D341Med (cell line): ENCODE measurements around the gene ACER1.
"Not testable (repeated sequence)": the region's sequence is repeated elsewhere in the genome, so short reads cannot be mapped to it uniquely, and the experiment has no call there.

ENCODE experiments used
- DNase-seq: peaks from one replicate; pipeline ENCODE4 v3.0.0; 2012; ENCODE audit warnings: low spot score

Gene ACER1, protein sequence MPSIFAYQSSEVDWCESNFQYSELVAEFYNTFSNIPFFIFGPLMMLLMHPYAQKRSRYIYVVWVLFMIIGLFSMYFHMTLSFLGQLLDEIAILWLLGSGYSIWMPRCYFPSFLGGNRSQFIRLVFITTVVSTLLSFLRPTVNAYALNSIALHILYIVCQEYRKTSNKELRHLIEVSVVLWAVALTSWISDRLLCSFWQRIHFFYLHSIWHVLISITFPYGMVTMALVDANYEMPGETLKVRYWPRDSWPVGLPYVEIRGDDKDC

DNA sequence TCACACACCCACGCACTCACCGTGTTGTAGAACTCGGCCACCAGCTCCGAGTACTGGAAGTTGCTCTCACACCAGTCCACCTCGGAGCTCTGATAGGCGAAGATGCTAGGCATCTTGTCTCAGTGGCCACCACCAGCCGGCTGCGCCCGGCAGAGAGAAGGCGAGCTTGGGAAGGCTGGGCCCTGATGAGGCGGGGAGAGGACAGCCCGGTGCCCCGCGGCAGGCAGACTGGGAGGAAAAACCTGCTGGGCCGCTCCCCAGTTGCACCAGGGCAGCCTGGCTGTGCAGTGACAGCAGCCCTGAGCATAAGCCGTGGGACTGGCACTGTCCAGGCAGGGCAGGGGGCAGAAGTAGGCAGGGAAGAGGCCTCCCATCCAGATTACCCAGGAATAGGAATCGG, at the start of gene ACER1:
ACER1 (minus strand) TSS at position 174 of the 400 bp plus-strand sequence; CDS start at position 113, 61 bp downstream.
- no peak for DNase-seq

DNA sequence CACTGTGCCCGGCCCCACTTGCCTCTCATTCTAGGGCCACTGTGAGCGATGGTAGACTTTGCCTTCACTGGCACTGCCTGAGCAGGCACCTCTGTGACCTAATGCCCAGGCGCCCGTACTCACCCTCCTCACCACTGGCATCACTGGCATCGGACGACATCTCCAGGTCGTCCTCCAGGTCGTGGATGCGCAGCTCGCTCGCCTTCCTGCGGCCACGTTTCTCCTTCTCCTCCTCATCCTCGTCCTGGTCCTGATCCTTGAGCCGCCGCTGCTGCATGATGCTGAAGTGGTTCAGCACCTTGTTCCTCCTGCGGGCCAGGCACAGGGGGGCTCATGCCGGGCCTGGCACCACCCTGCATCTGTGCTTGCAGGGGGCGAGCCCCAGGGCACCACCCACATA, 49.8 kb upstream of the ACER1 start:
- DNase-seq, result peak; percentile 16

DNA sequence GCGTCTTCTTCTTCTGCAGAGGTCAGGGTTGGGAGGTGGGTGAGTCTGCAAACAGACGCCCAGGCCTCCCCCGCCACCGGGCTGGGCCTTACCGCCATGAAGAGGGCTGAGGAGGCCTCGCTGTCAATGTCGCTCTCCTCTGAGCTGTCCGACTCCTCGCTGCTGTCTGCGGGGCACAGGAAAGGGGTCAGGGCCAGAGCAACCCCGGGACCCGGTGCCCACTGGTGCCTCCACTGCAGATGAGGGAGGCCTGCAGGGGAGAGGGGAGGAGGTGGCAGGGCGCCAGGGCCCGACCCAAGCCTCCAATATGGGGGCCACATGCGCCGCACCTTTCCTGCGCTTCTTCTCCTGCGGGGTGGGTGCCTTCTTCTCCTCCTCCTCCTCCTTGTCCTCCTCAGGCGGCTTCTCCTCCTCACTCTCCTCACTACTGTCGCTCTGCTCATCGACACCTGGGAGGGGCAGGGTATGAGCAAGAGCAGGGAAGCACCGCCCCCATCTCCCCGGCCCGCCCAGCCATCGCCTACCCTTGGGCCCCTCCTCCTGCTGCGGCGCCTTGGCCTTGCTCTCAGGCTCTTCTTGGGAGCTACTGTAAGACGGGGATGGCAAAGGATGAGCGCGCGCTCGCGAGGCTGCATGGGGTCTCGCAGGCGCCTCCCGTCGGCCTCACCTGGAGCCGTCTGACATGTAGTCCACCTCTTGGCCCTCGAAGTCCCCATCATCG, 47.8 kb upstream of the ACER1 start:
- DNase-seq, result no peak

DNA sequence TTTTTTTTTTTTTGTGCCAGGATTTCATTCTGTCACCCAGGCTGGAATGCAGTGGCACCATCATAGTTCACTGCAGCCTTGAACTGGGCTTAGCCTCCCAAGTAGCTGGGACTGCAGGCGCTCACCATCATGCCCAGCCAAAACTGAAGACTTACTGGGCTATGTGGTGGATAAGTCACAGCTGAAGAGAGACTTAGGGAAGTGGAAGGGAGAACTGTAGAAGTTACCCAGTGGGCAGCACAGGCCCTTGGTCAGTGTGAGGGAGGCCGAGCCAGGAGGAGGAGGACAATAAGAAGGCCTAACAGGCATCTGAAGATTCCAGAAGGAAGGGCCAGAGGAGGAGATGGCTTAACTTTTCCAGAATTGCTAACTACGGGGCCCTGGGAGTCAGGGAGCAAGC, 46.3 kb upstream of the ACER1 start:
- no peak for DNase-seq

DNA sequence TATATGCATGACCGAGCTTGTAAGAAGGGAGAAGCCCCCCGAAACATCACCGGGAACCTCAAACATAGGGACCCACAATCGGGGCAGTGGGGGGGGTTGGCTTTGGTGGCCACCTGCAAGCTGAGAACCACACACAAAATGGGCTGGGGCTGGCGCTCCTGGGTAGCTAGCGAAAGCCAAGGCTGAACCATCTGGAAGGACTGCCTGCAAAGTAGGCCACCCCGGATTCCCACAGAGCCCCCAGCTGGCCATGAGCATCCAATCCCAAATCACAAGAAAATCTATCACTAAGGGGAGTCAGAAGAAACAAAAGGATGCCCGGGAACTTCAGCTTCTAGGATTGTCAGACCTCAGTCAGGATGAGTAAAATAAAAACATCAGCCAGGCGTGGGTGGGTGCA, 45.1 kb upstream of the ACER1 start:
- peak; percentile 22 for DNase-seq

DNA sequence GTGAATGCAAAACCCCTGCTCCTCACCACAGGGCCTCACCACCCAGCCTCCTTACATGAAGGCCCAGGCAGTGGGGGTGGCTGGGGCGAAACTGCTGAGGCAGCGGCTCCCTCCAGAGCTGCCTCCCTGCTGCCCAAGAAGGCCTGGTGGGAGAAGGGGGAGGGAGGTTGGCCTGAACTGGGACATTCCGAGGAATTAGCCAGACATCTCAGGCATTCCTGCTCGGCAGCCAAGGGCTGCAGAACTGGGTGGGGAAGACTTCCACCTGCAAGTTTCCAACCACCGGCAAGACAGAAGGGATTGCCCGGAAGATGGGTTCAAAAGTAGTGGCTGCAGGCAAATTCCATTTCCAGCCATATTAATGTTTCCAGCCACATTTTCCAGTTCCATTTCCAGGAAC, 44.6 kb upstream of the ACER1 start:
- DNase-seq, result no peak

DNA sequence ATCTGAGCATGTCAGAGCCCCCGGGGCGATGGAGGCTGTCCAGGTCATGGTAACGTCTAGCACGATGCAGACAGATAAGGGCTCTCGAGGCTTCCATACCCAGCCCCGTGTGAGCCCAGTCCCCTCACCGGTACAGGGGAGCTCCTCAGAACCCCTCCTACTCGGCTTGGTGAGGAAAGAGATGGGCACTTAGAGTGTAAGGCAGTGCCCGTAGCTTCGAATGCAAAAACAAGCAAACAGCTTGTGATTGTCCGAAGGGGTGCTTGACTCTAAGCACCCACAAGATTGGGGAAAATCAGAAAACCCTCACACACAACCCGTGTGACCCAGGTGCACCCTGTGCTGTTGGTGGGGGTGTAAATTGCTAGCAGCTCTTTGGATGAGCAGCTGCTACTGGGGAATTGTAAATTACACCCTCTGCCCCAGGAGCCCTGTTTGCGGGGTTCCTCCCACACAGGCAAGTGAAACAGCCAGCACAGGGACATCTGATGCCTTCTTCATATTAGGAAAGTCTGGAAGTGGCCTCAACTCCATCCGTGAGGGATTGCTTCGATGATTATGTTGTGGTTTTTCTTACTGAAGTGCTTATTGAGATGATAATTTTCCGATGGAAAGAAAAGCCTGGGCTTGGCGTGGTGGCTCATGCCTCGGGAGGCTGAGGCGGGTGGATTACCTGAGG, 43.2 kb upstream of the ACER1 start:
- no peak for DNase-seq

DNA sequence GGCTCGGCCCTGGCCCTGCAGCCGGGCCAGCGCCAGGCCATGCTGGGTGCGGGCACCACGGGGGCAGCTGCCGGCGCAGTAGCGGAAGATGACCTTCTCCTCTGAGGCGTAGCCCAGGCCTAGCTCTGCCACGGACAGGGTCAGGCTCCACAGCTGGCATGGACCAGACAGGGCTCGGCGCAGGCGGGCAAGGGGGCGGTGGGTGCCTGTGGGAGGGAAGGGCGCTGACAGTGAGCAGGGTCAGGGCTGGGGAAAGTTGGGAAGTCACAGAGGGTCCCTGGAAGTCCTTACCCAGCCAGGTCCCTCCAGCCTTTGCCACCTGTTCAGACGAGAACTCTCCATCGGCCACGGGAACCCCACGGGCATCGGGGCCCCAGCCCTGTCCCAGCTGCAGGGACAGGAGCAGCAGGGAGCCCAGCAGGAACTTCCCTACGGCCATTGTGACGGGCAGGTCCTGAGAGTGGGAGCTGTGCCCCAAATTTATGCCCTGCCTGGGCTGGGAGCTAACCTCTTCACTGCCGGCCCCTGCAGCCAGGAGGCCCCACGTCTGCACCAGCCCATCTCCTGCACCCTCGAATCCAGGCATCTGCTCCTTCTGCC, 42.1 kb upstream of the ACER1 start, which contains the start of gene PSPN:
PSPN (minus strand) TSS at position 523 of the 600 bp plus-strand sequence; CDS start at position 439, 84 bp downstream.
- DNase-seq, result no peak

DNA sequence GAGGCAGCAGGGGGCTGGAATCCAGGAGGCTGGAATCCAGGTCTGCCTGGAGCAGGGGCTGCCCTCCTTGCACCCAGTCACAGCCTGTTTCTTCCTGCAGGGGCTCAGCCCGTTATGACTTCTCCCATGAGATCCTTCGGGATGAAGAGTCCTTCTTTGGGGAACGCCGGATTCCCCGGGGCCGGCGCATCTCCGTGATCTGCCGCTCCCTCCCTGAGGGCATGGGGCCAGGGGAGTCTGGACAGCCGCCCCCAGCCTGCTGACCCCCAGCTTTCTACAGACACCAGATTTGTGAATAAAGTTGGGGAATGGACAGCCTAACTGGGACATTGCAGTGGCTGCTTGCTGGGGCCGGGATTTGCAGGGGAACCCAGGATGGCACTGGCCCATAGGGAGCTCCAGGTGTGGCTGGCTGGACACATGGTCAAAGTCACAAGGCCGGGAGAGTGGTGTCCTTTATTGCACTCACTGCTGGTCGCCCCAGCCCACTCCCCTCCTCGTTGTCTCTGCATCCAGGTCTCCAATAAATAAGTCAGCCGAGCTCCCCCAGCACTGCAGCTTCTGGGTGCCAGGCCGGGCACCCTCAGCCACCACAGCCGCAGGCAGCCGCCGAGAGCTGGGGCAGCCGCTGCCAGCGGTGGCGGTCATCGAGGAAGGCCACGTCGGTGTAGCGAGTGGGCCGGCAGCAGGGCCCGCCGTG, 41.4 kb upstream of the ACER1 start:
- DNase-seq, result no peak

DNA sequence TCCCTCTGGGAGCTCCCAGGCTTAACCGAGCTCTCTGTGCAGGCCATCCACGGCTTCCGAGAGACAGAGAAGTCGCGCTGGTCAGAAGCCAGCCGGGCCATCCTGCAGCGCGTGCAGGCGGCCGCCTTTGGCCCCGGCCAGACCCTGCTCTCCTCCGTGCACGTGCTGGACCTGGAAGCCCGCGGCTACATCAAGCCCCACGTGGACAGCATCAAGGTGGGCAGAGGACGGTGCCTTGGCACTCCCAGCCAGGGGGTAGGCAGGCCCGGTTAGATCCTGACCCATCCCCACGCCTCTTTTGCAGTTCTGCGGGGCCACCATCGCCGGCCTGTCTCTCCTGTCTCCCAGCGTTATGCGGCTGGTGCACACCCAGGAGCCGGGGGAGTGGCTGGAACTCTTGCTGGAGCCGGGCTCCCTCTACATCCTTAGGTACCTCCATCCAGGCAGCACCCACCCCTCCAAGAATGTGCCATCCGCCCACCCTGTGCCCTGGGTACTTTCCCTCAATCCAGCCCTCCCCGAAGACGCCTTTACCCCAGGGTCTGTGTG, 40.8 kb upstream of the ACER1 start:
- no peak for DNase-seq

DNA sequence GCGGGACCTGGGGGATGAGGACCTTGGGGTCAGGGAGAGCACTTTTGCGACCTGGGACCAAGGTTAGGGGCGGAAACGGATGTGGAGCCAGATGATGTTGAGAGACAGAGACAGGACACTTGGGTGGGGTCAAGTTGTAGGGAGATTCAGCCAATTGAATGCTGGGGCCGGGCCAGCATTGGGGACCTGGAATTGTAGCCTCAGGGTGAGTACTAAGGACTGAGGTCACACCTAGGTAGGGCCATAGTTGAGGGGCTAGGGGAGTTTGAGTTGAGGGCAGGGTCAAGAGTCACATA, 40.3 kb upstream of the ACER1 start:
- no peak for DNase-seq

DNA sequence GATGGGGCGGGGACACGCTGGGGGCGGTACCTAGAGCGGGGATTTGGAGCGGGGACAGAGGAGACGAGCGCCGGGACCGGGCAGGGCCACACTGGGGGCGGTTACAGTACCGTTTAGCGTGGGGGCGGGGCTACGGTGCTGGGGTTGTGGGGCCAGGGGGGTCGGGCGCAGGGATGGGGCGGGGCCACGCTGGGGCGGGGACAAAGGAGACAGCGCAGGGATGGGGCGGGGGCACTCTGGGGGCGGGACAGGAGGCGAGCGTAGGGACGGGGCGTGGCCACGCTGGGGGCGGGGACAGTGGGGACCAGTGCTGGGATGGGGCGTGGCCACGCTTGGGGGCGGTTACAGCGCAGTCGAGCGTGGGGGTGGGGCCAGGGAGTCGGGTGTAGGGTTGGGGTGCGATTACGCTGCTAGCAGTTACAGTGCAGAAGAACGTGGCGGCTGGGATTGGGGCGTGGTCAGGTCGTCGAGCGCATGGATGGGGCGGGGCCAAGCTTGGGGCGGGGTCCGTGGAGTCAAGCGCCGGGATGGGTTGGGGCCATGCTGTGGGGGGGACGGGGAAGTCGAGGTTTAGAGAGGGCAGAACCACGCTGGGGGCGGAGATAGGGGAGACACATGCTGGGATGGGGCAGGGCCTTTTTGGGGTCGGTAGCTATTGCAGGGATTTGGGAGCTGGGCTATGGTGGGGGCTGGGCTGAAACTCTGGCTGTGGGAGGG, 39.8 kb upstream of the ACER1 start:
- DNase-seq, result peak; percentile 96

DNA sequence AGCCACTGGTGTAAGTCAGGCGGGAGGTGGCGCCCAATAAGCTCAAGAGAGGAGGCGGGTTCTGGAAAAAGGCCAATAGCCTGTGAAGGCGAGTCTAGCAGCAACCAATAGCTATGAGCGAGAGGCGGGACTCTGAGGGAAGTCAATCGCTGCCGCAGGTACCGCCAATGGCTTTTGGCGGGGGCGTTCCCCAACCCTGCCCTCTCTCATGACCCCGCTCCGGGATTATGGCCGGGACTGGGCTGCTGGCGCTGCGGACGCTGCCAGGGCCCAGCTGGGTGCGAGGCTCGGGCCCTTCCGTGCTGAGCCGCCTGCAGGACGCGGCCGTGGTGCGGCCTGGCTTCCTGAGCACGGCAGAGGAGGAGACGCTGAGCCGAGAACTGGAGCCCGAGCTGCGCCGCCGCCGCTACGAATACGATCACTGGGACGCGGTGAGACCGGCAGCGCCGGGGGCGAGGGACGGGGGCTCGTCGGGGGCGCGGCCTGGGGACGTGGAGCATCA, 39.2 kb upstream of the ACER1 start, which contains the start of gene ALKBH7:
ALKBH7 (plus strand) TSS at position 201 of the 502 bp plus-strand sequence; CDS start at position 228, 27 bp downstream.
- DNase-seq, result peak; percentile 92

DNA sequence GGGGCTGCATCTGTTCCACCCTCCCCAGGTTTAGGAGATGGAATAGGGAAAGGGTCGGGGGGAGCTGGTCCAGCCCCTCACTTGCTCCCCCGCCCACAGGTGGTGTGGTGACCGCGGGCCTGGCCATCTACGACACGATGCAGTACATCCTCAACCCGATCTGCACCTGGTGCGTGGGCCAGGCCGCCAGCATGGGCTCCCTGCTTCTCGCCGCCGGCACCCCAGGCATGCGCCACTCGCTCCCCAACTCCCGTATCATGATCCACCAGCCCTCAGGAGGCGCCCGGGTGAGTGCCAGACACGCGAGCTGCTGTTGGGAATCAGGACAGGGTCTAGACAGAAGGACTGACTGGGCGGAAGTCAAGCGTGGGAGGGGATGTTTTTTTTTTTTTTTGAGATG, 30.9 kb upstream of the ACER1 start:
- no peak for DNase-seq

DNA sequence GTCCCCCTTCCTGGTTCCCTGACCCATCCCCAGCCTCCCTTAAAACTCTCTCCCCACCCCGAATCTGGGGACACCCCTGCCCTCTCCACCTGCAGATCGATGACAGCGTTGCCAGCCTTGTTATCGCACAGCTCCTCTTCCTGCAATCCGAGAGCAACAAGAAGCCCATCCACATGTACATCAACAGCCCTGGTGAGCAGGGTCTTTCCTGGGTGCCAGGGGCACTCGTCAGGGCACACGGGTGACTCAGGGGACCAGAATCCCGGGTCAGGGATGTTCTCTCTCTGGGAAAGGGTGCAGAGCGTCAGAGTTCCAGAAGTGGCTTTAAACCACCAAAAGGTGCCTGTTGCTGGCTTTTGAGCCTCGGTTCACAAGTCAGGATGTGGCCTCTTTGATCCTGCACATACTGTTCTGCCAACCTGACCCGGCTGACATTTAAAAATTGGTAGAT, 29.0 kb upstream of the ACER1 start:
- DNase-seq, result no peak

DNA sequence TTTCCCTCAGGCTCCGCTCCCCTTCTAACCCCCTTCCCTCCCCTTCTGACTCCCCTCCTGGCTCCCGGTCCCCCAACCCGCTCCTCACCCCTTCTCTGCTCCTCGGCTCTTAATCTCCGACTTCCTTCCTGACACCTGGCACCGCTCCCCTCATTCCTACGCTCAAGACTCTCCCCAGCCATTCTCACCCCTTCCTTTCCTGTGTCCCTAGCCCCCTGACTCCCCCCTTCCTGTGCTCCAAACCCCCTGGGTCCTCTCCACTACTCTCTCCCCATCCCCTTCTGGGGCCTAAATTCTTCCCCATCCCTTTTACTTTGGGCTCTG, 28.6 kb upstream of the ACER1 start:
- no peak for DNase-seq

DNA sequence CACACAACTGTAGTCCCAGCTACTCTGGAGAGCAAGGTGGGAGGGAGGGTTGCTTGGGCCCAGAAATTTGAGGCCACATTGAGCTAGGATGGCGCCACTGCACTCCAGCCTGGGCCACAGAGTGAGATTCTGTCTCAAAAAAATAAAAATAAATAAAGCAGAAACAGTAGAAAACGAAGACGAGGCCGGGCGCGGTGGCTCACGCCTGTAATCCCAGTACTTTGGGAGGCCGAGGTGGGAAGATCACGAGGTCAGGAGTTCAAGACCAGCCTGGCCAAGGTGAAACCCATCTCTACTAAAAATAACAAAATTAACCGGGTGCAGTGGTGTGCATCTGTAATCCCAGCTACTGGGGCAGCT, 27.4 kb upstream of the ACER1 start:
- not testable (repeated sequence) for DNase-seq

DNA sequence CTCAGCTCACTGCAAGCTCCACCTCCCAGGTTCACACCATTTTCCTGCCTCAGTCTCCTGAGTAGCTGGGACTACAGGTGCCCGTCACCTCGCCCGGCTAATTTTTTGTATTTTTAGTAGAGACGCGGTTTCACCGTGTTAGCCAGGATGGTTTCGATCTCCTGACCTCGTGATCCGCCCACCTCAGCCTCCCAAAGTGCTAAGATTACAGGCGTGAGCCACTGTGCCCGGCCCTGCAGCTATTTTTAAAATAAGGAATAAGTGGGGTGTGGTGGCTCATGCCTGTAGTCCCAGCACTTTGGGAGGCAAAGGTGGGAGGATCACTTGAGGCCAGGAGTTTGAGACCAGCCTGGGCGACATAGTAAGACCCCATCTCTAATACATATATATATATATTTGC, 27.0 kb upstream of the ACER1 start:
- DNase-seq, result not testable (repeated sequence)

DNA sequence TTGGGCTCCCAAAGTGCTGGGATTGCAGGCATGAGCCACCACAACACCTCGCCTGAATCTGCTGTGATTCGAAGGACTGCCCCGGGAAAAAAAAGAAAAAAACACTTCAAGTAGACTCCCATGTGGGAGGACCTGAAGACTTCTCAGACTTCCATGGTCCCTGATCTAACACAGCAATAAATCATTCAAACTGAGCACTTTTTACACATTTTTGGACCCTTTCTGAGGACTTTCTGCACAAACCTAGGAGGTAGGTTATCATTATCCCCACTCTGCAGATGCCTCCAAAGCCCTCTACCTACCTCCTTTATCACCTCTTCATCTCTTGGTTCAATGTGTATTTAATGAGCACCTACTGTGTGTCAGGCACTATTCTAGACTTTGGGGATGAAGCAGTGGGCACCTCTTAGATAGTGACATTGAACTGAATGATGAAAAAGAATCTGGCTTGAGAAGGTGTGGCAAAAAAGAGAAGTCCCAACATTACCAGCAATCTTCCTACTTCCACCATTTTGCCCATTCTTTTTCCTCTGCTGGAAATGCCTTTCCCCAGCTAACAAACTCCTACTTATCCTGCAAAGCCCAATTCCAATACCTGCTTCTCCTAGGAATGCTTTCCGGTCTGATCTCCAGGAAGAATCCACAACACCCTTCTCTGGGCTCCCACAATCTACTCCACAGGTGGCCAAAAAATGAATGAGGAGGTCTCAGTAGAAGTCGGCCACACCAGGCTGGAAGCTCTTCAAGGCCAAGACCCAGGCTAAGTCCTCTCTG, 26.3 kb upstream of the ACER1 start:
- DNase-seq, result no peak

DNA sequence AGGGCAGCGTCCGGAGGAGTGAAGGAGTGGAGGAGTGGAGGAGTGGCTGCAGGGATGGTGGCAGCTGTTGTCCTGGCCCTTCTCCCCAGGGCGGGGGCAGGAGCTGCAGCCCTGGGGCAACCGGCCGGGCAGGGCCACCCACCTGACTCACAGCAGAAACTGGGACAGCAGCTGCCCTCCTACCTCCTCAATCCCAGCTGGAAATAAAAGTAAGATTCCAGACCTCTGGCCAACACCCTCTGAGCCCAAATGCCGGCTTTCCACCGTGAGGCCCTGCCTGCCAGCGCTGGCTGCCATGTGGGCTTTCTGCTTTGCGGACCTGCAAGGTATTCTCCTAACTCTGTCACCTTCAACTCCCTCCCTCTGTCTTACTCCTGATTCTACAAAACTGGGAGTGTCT, 24.6 kb upstream of the ACER1 start:
- no peak for DNase-seq
